Vagina (tissue), 2 donors: ENCODE data around the gene HPCAL1.

Experiments used
- CTCF ChIP-seq, 3 experiments: fragments of 450-650 bp in 2 of 3; fragments of 200-600 bp in 1 of 3; sonication (generic) in 1 of 3; IDR thresholded peaks; one replicate each; pipeline ENCODE4 v1.5.1; 2017 to 2019; ENCODE audit warnings: antibody characterized with exemption in 3 of 3, mild to moderate bottlenecking in 2 of 3, moderate library complexity in 2 of 3
- POLR2AphosphoS5 ChIP-seq, 2 donors: sonication (generic); formaldehyde crosslinking; IDR thresholded peaks; one replicate each; pipeline ENCODE4 v1.9.0; 2017; ENCODE audit warnings: antibody characterized with exemption in 2 of 2, mild to moderate bottlenecking in 2 of 2, low read depth in 1 of 2; ENCODE audit not compliant: insufficient read depth in 1 of 2

- TF ChIP-seq CTCF (IDR thresholded peaks at IDR 0.05) = no peak
- no peak for TF ChIP-seq POLR2AphosphoS5 (IDR thresholded peaks at IDR 0.05; ENCODE audit: insufficient read depth in 1 of 2, low read depth in 1 of 2)
Observed at GRCh38 chr2:10341193-10341592, 38.5 kb downstream of the HPCAL1 start.
